ENCODE measurements around the gene AKNA. TPM values are rescaled to one million over a fixed set of nuclear protein-coding genes. Genes with fewer than 3 reads are reported as not detected.

AKNA gene
- polyA plus RNA-seq, 1 donor from 2014 or later, result 1.2 TPM

- Histone ChIP-seq H3K36me3 (ENCODE audit: insufficient read depth, low read length) (no peaks in the 10 kb centered on the region), H3K4me3 (ENCODE audit: low read length) (no peak overlapping the region), H3K9me2 (ENCODE audit: insufficient read depth, low read length) (no peaks in the 10 kb centered on the region), H3K9ac (ENCODE audit: low read length) (no peak overlapping the region), H3F3A (ENCODE audit: insufficient read depth, low read length, poor library complexity, severe bottlenecking) (no peaks in the 10 kb centered on the region), H3K27me3 (ENCODE audit: insufficient read depth, low read depth, low read length) (no peaks in the 10 kb centered on the region), H3K79me2 (replicated peaks; ENCODE audit: insufficient read depth, low read length) (no peaks in the 10 kb centered on the region), H3K4me2 (ENCODE audit: low read length) (no peak overlapping the region), H4K20me1 (ENCODE audit: insufficient read depth) (no peaks in the 10 kb centered on the region), H3K27ac (ENCODE audit: low read length) (no peak overlapping the region), H3K9me3 (ENCODE audit: low read length) (no peaks in the 10 kb centered on the region), H2AFZ (ENCODE audit: low read depth, low read length) (no peak overlapping the region)
- TF ChIP-seq RAD21 (conservative IDR thresholded peaks at IDR 0.05) (no peak), TAF1 (IDR thresholded peaks at IDR 0.05; ENCODE audit: low read depth) (no peak), SMC3 (conservative IDR thresholded peaks at IDR 0.05; ENCODE audit: poor library complexity) (no peak), EP300 (conservative IDR thresholded peaks at IDR 0.05; ENCODE audit: poor library complexity, severe bottlenecking) (no peak), POLR2AphosphoS5 (IDR thresholded peaks at IDR 0.05) (no peak), REST (IDR thresholded peaks at IDR 0.05; ENCODE audit: borderline replicate concordance) (no peak), EZH2 (IDR thresholded peaks at IDR 0.05; ENCODE audit: borderline replicate concordance, insufficient read depth, low read length, poor library complexity, severe bottlenecking) (no peak), CTCF (IDR thresholded peaks at IDR 0.05; ENCODE audit: poor library complexity, severe bottlenecking) (no peak), MXI1 (conservative IDR thresholded peaks at IDR 0.05; ENCODE audit: poor library complexity, severe bottlenecking) (no peak)
Observed at GRCh38 chr9:114367772-114368569, 19.8 kb downstream of the AKNA start.

- Histone ChIP-seq H3K9me2 (ENCODE audit: insufficient read depth, low read length) (no peaks in the 10 kb centered on the region), H3K36me3 (ENCODE audit: insufficient read depth, low read length) (no peaks in the 10 kb centered on the region), H3K4me2 (ENCODE audit: low read length) (no peak overlapping the region), H3K9me3 (ENCODE audit: low read length) (no peaks in the 10 kb centered on the region), H3K79me2 (replicated peaks; ENCODE audit: insufficient read depth, low read length) (no peaks in the 10 kb centered on the region), H3K27ac (ENCODE audit: low read length) (no peak overlapping the region), H3K27me3 (ENCODE audit: insufficient read depth, low read depth, low read length) (no peaks in the 10 kb centered on the region), H3K9ac (ENCODE audit: low read length) (no peak overlapping the region), H3K4me3 (ENCODE audit: low read length) (no peak overlapping the region), H4K20me1 (ENCODE audit: insufficient read depth) (no peaks in the 10 kb centered on the region), H3F3A (ENCODE audit: insufficient read depth, low read length, poor library complexity, severe bottlenecking) (no peaks in the 10 kb centered on the region), H2AFZ (ENCODE audit: low read depth, low read length) (no peak overlapping the region)
- TF ChIP-seq RAD21 (conservative IDR thresholded peaks at IDR 0.05), result no peak
- TF ChIP-seq CTCF (IDR thresholded peaks at IDR 0.05; ENCODE audit: poor library complexity, severe bottlenecking), result no peak
- no peak for TF ChIP-seq MXI1 (conservative IDR thresholded peaks at IDR 0.05; ENCODE audit: poor library complexity, severe bottlenecking)
- no peak for TF ChIP-seq TAF1 (IDR thresholded peaks at IDR 0.05; ENCODE audit: low read depth)
- no peak for TF ChIP-seq EP300 (conservative IDR thresholded peaks at IDR 0.05; ENCODE audit: poor library complexity, severe bottlenecking)
- TF ChIP-seq REST (IDR thresholded peaks at IDR 0.05; ENCODE audit: borderline replicate concordance), result no peak
- no peak for TF ChIP-seq SMC3 (conservative IDR thresholded peaks at IDR 0.05; ENCODE audit: poor library complexity)
- TF ChIP-seq POLR2AphosphoS5 (IDR thresholded peaks at IDR 0.05), result no peak
- TF ChIP-seq EZH2 (IDR thresholded peaks at IDR 0.05; ENCODE audit: borderline replicate concordance, insufficient read depth, low read length, poor library complexity, severe bottlenecking), result no peak
Observed at GRCh38 chr9:114367366-114367765, 20.4 kb downstream of the AKNA start.
